Stimulated activated naive B cell treated with anti-CD40 and anti-IgM and Interleukin-4, amounts not matched to agents 10 μg/mL and 1 μg/mL and 100 μg/mL, for 72 hours (primary cell): Measurements from ENCODE around the gene MCRS1.

ENCODE experiments used
- ATAC-seq, 2 donors: fragments of 150-1000 bp; cut with Tn5 transposase; replicated peaks; 2 replicates each; pipeline ENCODE4 v1.10.0; 2021; ENCODE audit warnings: moderate library complexity in 1 of 2
- DNase-seq: peaks from one replicate; pipeline ENCODE4 v3.0.0; 2021
- H3K27ac Mint-ChIP-seq: one replicate; pipeline ENCODE4 v1.8.0; 2022; ENCODE audit warnings: mild to moderate bottlenecking, mixed read lengths
- H3K27me3 Mint-ChIP-seq, 2 donors: one replicate each; pipeline ENCODE4 v1.8.0; 2022; ENCODE audit warnings: mixed read lengths in 2 of 2
- H3K36me3 Mint-ChIP-seq, 2 donors: one replicate each; pipeline ENCODE4 v1.8.0; 2022; ENCODE audit warnings: mixed read lengths in 2 of 2, mild to moderate bottlenecking in 1 of 2
- H3K4me1 Mint-ChIP-seq, 2 donors: one replicate each; pipeline ENCODE4 v1.8.0; 2022; ENCODE audit warnings: mixed read lengths in 2 of 2, mild to moderate bottlenecking in 1 of 2
- H3K4me3 Mint-ChIP-seq, 2 donors: one replicate each; pipeline ENCODE4 v1.8.0; 2022; ENCODE audit warnings: mild to moderate bottlenecking in 2 of 2, mixed read lengths in 2 of 2, moderate library complexity in 1 of 2
- H3K9me3 Mint-ChIP-seq, 2 donors: one replicate each; pipeline ENCODE4 v1.8.0; 2022; ENCODE audit warnings: mixed read lengths in 2 of 2, mild to moderate bottlenecking in 1 of 2

Gene MCRS1

GRCh38 chr12:49566361-49566760 lies 1.6 kb downstream of the MCRS1 start:
- DNase-seq: no peak
- ATAC-seq: no peak
- H3K27me3 Mint-ChIP-seq: no peaks in the 10 kb centered on the region
- H3K4me3 Mint-ChIP-seq: no peak overlapping the region
- H3K27ac Mint-ChIP-seq: no peak overlapping the region
- H3K4me1 Mint-ChIP-seq: peaks cover 30 to 57% of the 10 kb centered on the region in 2 donors
- peaks cover 39 to 47% of the 10 kb centered on the region in 2 donors for H3K36me3 Mint-ChIP-seq
- no peaks in the 10 kb centered on the region for H3K9me3 Mint-ChIP-seq

GRCh38 chr12:49565406-49566265 lies 2.3 kb downstream of the MCRS1 start:
- no peaks in the 10 kb centered on the region for H3K9me3 Mint-ChIP-seq
- ATAC-seq (no peak), DNase-seq (no peak)
- H3K4me1 Mint-ChIP-seq: peaks cover 28 to 53% of the 10 kb centered on the region in 2 donors
- no peak overlapping the region for H3K4me3 Mint-ChIP-seq
- peaks cover 41 to 46% of the 10 kb centered on the region in 2 donors for H3K36me3 Mint-ChIP-seq
- H3K27me3 Mint-ChIP-seq: no peaks in the 10 kb centered on the region
- H3K27ac Mint-ChIP-seq: no peak overlapping the region

GRCh38 chr12:49564686-49565405 lies 3.1 kb downstream of the MCRS1 start:
- Mint-ChIP-seq H3K4me3 (no peak overlapping the region), H3K27me3 (no peaks in the 10 kb centered on the region)
- ATAC-seq: no peak

GRCh38 chr12:49563951-49564685 lies 3.8 kb downstream of the MCRS1 start:
- DNase-seq (no peak), ATAC-seq (no peak)
- H3K4me3 Mint-ChIP-seq: no peak overlapping the region
- peaks cover 51 to 58% of the 10 kb centered on the region in 2 donors for H3K36me3 Mint-ChIP-seq
- no peaks in the 10 kb centered on the region for H3K27me3 Mint-ChIP-seq
- H3K9me3 Mint-ChIP-seq: no peaks in the 10 kb centered on the region
- H3K4me1 Mint-ChIP-seq: peaks cover 27 to 50% of the 10 kb centered on the region in 2 donors
- H3K27ac Mint-ChIP-seq: no peak overlapping the region

More at GRCh38 chr12:49564686-49565405, 3.1 kb downstream of the MCRS1 start:
- no peak for DNase-seq
- H3K9me3 Mint-ChIP-seq: no peaks in the 10 kb centered on the region
- peaks cover 44 to 50% of the 10 kb centered on the region in 2 donors for H3K36me3 Mint-ChIP-seq
- H3K27ac Mint-ChIP-seq: no peak overlapping the region
- peaks cover 27 to 50% of the 10 kb centered on the region in 2 donors for H3K4me1 Mint-ChIP-seq

- no peak overlapping the region for H3K4me3 Mint-ChIP-seq
- no peaks in the 10 kb centered on the region for H3K9me3 Mint-ChIP-seq
- H3K4me1 Mint-ChIP-seq: peaks cover 20 to 41% of the 10 kb centered on the region in 2 donors
- H3K36me3 Mint-ChIP-seq: peaks cover 56 to 58% of the 10 kb centered on the region in 2 donors
- H3K27me3 Mint-ChIP-seq: no peaks in the 10 kb centered on the region
- no peak overlapping the region for H3K27ac Mint-ChIP-seq
- DNase-seq (no peak), ATAC-seq (no peak)
Measured at GRCh38 chr12:49562831-49563230, 5.1 kb downstream of the MCRS1 start.

GRCh38 chr12:49562233-49562632 lies 5.7 kb downstream of the MCRS1 start:
- DNase-seq: no peak
- no peak overlapping the region for H3K27ac Mint-ChIP-seq
- H3K9me3 Mint-ChIP-seq: no peaks in the 10 kb centered on the region
- no peaks in the 10 kb centered on the region for H3K27me3 Mint-ChIP-seq
- H3K4me3 Mint-ChIP-seq: no peak overlapping the region
- H3K4me1 Mint-ChIP-seq: peaks cover 17 to 35% of the 10 kb centered on the region in 2 donors
- ATAC-seq: no peak
- H3K36me3 Mint-ChIP-seq: peaks cover 56% of the 10 kb centered on the region in 2 donors

GRCh38 chr12:49560695-49561094 lies 7.2 kb downstream of the MCRS1 start:
- Mint-ChIP-seq H3K27me3 (no peaks in the 10 kb centered on the region), H3K4me3 (no peak overlapping the region), H3K27ac (peak overlapping the region; percentile 47), H3K36me3 (peaks cover 58 to 68% of the 10 kb centered on the region in 2 donors), H3K4me1 (peaks cover 12 to 25% of the 10 kb centered on the region in 2 donors), H3K9me3 (no peaks in the 10 kb centered on the region)
- no peak for ATAC-seq
- DNase-seq: no peak

GRCh38 chr12:49559011-49559675 lies 8.8 kb downstream of the MCRS1 start:
- H3K27ac Mint-ChIP-seq: no peak overlapping the region
- no peaks in the 10 kb centered on the region for H3K9me3 Mint-ChIP-seq
- no peak overlapping the region for H3K4me3 Mint-ChIP-seq
- no peaks in the 10 kb centered on the region for H3K27me3 Mint-ChIP-seq
- peaks cover 45 to 58% of the 10 kb centered on the region in 2 donors for H3K36me3 Mint-ChIP-seq
- no peak for DNase-seq
- ATAC-seq: no peak
- peaks cover 5 to 10% of the 10 kb centered on the region in 2 donors for H3K4me1 Mint-ChIP-seq

GRCh38 chr12:49558526-49558925 lies 9.4 kb downstream of the MCRS1 start:
- Mint-ChIP-seq H3K36me3 (peaks cover 40 to 54% of the 10 kb centered on the region in 2 donors), H3K27ac (no peak overlapping the region)

GRCh38 chr12:49557917-49558215 lies 10.1 kb downstream of the MCRS1 start:
- Mint-ChIP-seq H3K27ac (no peak overlapping the region), H3K27me3 (no peaks in the 10 kb centered on the region), H3K4me1 (peaks cover 7 to 12% of the 10 kb centered on the region in 2 donors), H3K9me3 (no peaks in the 10 kb centered on the region), H3K4me3 (no peak overlapping the region), H3K36me3 (peaks cover 38 to 53% of the 10 kb centered on the region in 2 donors)
- no peak for ATAC-seq
- no peak for DNase-seq

More at GRCh38 chr12:49558526-49558925, 9.4 kb downstream of the MCRS1 start:
- H3K4me1 Mint-ChIP-seq: peaks cover 5 to 6% of the 10 kb centered on the region in 2 donors
- DNase-seq: no peak
- ATAC-seq: no peak
- H3K9me3 Mint-ChIP-seq: no peaks in the 10 kb centered on the region
- no peak overlapping the region for H3K4me3 Mint-ChIP-seq
- no peaks in the 10 kb centered on the region for H3K27me3 Mint-ChIP-seq

GRCh38 chr12:49557187-49557916 lies 10.6 kb downstream of the MCRS1 start:
- no peak overlapping the region for H3K4me3 Mint-ChIP-seq
- H3K27me3 Mint-ChIP-seq: peaks cover 0 to 5% of the 10 kb centered on the region in 2 donors
- peaks cover 9 to 12% of the 10 kb centered on the region in 2 donors for H3K4me1 Mint-ChIP-seq
- peaks cover 35 to 48% of the 10 kb centered on the region in 2 donors for H3K36me3 Mint-ChIP-seq
- ATAC-seq (no peak), DNase-seq (no peak)
- H3K9me3 Mint-ChIP-seq: no peaks in the 10 kb centered on the region
- H3K27ac Mint-ChIP-seq: no peak overlapping the region

- H3K27ac Mint-ChIP-seq: peak overlapping the region; percentile 56
- ATAC-seq: no peak
Measured at GRCh38 chr12:49556391-49557186, 11.4 kb downstream of the MCRS1 start.

More at GRCh38 chr12:49556391-49557186, 11.4 kb downstream of the MCRS1 start:
- peaks cover 0 to 6% of the 10 kb centered on the region in 2 donors for H3K27me3 Mint-ChIP-seq
- peaks cover 10 to 12% of the 10 kb centered on the region in 2 donors for H3K4me1 Mint-ChIP-seq
- peaks cover 27 to 41% of the 10 kb centered on the region in 2 donors for H3K36me3 Mint-ChIP-seq
- no peak for DNase-seq
- no peaks in the 10 kb centered on the region for H3K9me3 Mint-ChIP-seq
- no peak overlapping the region for H3K4me3 Mint-ChIP-seq
